ENCODE results near the gene PNPLA5. TPM values are rescaled to one million over a fixed set of nuclear protein-coding genes. Genes with fewer than 3 reads are reported as not detected.

The PNPLA5 gene
- total RNA-seq, 1 donor from 2014 or later = not detected

DNA sequence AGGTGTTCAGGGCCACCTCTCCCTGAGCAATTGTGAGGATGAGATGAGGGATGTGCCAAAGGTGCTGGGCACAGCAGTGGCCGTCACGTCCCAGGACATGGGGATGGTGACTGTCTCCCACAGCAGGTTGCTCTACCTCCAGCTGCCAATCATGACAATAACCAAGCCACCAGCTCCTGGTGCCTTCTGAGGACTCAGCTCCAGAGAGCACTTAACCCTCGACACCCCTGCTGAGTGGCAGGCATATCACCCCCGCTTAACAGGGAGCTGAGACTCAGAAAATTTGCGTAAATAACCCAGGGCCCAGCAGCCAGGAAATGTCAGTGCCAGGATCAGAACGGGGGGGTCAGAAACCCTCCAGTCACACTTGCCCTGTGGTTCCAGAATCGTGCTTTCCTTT lies 8.4 kb upstream of the PNPLA5 start:
- Mint-ChIP-seq H3K4me1 (ENCODE audit: unreplicated experiment) (no peaks in the 10 kb centered on the region), H3K27me3 (peaks cover 31% of the 10 kb centered on the region), H3K9me3 (no peaks in the 10 kb centered on the region), H3K27ac (no peak overlapping the region), H3K4me3 (no peak overlapping the region), H3K36me3 (no peaks in the 10 kb centered on the region)
- DNase-seq (ENCODE audit: extremely low spot score, unreplicated experiment) = no peak
- TF ChIP-seq, protein P1, sequence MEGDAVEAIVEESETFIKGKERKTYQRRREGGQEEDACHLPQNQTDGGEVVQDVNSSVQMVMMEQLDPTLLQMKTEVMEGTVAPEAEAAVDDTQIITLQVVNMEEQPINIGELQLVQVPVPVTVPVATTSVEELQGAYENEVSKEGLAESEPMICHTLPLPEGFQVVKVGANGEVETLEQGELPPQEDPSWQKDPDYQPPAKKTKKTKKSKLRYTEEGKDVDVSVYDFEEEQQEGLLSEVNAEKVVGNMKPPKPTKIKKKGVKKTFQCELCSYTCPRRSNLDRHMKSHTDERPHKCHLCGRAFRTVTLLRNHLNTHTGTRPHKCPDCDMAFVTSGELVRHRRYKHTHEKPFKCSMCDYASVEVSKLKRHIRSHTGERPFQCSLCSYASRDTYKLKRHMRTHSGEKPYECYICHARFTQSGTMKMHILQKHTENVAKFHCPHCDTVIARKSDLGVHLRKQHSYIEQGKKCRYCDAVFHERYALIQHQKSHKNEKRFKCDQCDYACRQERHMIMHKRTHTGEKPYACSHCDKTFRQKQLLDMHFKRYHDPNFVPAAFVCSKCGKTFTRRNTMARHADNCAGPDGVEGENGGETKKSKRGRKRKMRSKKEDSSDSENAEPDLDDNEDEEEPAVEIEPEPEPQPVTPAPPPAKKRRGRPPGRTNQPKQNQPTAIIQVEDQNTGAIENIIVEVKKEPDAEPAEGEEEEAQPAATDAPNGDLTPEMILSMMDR (conservative IDR thresholded peaks at IDR 0.05) = no peak

DNA sequence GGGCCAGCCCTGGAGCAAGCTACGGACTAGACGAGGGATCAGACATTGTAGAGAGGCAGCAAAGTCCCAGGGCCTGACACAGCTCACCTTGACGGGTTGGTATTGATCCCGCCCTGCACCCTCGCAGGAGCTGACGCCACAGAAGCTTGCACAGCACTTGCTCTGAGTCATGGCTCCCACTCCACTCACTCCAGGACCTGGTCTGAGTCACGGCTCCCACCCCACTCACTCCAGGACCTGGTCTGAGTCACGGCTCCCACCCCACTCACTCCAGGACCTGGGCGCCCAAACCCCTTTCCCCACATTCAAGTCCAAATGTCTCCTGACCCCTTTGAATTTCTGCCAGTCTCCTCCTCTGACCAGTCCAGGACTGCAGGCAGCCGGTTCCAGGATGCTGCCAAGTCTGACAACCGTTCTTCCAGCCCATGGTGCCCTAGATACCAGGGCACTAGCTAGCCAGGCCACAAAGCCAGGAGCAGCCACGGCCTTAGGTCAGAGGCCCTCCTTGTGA lies 6.0 kb upstream of the PNPLA5 start:
- TF ChIP-seq, protein P1 (conservative IDR thresholded peaks at IDR 0.05) = no peak
- peaks cover 50% of the 10 kb centered on the region for H3K27me3 Mint-ChIP-seq
- no peaks in the 10 kb centered on the region for H3K4me1 Mint-ChIP-seq (ENCODE audit: unreplicated experiment)
- H3K27ac Mint-ChIP-seq = no peak overlapping the region
- DNase-seq (ENCODE audit: extremely low spot score, unreplicated experiment) = no peak
- no peaks in the 10 kb centered on the region for H3K9me3 Mint-ChIP-seq
- H3K4me3 Mint-ChIP-seq = no peak overlapping the region
- no peaks in the 10 kb centered on the region for H3K36me3 Mint-ChIP-seq

DNA sequence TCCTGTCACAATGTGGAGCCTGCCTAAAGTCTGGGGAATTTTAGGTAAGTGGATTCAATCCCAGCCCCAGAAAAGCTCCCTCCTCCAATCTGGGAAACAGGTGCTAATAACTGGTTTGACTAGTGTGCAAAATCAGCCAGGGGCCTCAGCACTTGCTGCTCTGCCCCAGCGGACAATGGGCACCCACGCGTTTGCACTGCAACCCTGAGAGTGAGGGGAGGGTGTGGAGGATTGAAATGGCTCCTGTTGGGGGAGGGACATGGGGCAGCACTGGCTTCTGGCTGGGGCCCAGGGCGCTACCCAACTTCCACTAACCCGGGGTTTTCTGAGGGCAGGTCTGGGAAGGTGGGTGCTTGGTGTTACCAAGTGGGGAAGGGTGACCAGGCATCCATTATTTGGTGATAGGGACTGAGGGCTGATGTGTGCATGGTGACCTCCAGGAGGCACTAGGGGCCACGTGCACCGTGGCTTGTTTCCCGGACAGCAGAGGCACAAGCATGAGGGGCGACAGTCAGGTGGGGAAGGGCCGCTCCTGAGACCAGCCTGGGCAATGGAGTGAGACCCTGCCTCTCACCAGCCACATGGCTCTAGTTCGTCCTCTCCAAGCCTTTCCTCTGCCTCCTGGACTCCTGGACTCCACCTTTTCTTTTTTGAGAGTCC lies 4.3 kb upstream of the PNPLA5 start:
- Mint-ChIP-seq H3K27ac (no peak overlapping the region), H3K36me3 (no peaks in the 10 kb centered on the region), H3K4me1 (ENCODE audit: unreplicated experiment) (no peaks in the 10 kb centered on the region), H3K4me3 (no peak overlapping the region), H3K9me3 (no peaks in the 10 kb centered on the region), H3K27me3 (peaks cover 56% of the 10 kb centered on the region)
- no peak for DNase-seq (ENCODE audit: extremely low spot score, unreplicated experiment)
- TF ChIP-seq, protein P1 (conservative IDR thresholded peaks at IDR 0.05) = no peak

DNA sequence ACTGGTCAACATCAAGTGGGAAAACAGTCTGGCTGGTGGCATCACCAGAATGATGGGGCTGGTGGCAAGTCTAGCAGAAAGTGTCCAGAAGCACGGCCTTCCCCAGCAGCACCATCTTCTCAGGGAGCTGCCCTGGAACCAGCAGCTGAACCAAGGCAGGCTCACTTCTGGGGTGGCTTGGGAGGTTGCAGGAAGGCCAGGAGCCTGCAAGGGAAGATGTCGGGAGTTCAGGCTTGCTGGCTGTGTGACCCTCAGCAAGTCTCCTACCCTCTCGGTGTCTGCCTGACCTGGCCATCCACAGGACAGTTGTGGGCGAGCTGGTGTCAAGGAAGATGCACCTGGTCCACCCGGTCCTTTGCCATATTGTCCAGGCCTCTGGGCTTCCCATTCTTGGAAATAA lies 2.3 kb upstream of the PNPLA5 start:
- H3K4me3 Mint-ChIP-seq = no peak overlapping the region
- no peaks in the 10 kb centered on the region for H3K36me3 Mint-ChIP-seq
- H3K27ac Mint-ChIP-seq = no peak overlapping the region
- no peaks in the 10 kb centered on the region for H3K9me3 Mint-ChIP-seq
- DNase-seq (ENCODE audit: extremely low spot score, unreplicated experiment) = no peak
- TF ChIP-seq, protein P1 (conservative IDR thresholded peaks at IDR 0.05) = no peak
- no peaks in the 10 kb centered on the region for H3K4me1 Mint-ChIP-seq (ENCODE audit: unreplicated experiment)
- H3K27me3 Mint-ChIP-seq = peaks cover 71% of the 10 kb centered on the region

GRCh38 chr22:43893266-43893665 lies 1.5 kb upstream of the PNPLA5 start:
- no peak overlapping the region for H3K27ac Mint-ChIP-seq

More at GRCh38 chr22:43893266-43893665, 1.5 kb upstream of the PNPLA5 start:
- Mint-ChIP-seq H3K4me1 (ENCODE audit: unreplicated experiment) (no peaks in the 10 kb centered on the region), H3K36me3 (no peaks in the 10 kb centered on the region), H3K27me3 (peaks cover 73% of the 10 kb centered on the region), H3K9me3 (no peaks in the 10 kb centered on the region), H3K4me3 (no peak overlapping the region)
- TF ChIP-seq, protein P1 (conservative IDR thresholded peaks at IDR 0.05) = no peak
- no peak for DNase-seq (ENCODE audit: extremely low spot score, unreplicated experiment)

All from type B pancreatic cell (in vitro differentiated cells).